Astrocyte of the spinal cord (primary cell): ENCODE data around the gene HOXA6.

ENCODE experiments used
- DNase-seq: peaks from one replicate; pipeline ENCODE4 v3.0.0; 2011; ENCODE audit warnings: low read depth, low spot score
- H3K4me3 ChIP-seq: 2 replicates; pipeline ENCODE4 v1.5.1; 2011; ENCODE audit warnings: low read depth, mild to moderate bottlenecking, low read length, moderate library complexity
- CTCF ChIP-seq: IDR thresholded peaks from 2 replicates; pipeline ENCODE4 v1.5.1; 2012; ENCODE audit warnings: low read depth, mild to moderate bottlenecking, low read length, inconsistent platforms
- in situ Hi-C: cut with HindIII; loops from 2 replicates; pipeline ENCODE4 v1.10.0; 2017; ENCODE audit warnings: low sequenced_read_pairs

HOXA6 gene

DNA sequence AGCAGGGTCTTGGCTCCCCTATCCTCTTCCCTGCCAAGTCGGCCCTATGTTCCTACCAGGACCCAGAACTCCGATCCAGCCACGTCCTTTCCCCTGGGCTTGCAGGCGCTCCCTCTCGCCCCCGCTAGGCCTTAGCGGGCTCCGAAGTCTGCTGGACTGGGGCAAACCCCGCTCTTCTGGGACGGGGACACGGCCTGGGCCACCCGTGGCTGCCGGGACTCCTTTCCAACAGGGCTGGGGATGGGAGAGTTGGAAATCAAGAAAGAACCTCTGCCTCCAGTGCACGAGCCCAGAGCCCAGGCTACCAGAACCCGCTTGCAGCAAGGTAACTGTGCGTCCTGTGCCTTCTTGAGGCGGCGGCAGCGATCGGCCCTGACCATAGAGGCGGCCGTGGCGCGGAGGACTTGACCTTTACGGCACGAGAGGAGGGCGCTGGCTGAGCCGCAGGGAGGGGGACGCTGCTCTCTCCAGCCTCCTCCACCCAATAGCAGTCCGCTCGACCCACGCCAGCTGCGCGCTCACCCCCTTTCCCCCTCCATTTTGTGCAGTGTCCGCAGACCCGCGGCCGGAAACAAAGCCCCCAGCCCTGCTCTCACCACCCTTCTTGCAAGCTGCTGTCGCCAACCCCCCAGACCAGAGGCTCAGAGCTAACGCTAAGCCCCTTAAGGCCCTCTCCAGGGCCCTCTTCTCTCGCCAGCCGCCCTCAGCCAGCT, 44.4 kb upstream of the HOXA6 start:
- H3K4me3 ChIP-seq: no peak overlapping the region
- no peak for TF ChIP-seq CTCF
- DNase-seq: no peak
- in situ Hi-C loops: no loop called here

GRCh38 chr7:27191161-27191731, 43.7 kb upstream of the HOXA6 start:
- no peak for DNase-seq
- in situ Hi-C loops: no loop called here
- no peak for TF ChIP-seq CTCF
- no peak overlapping the region for H3K4me3 ChIP-seq

GRCh38 chr7:27189997-27190748, 42.6 kb upstream of the HOXA6 start:
- TF ChIP-seq CTCF: no peak
- no peak overlapping the region for H3K4me3 ChIP-seq
- in situ Hi-C loops: no loop called here
- no peak for DNase-seq

- no peak overlapping the region for H3K4me3 ChIP-seq
- no peak for TF ChIP-seq CTCF
- in situ Hi-C loops: no loop called here
- no peak for DNase-seq
Observed at GRCh38 chr7:27189295-27189996, 41.9 kb upstream of the HOXA6 start.

DNA sequence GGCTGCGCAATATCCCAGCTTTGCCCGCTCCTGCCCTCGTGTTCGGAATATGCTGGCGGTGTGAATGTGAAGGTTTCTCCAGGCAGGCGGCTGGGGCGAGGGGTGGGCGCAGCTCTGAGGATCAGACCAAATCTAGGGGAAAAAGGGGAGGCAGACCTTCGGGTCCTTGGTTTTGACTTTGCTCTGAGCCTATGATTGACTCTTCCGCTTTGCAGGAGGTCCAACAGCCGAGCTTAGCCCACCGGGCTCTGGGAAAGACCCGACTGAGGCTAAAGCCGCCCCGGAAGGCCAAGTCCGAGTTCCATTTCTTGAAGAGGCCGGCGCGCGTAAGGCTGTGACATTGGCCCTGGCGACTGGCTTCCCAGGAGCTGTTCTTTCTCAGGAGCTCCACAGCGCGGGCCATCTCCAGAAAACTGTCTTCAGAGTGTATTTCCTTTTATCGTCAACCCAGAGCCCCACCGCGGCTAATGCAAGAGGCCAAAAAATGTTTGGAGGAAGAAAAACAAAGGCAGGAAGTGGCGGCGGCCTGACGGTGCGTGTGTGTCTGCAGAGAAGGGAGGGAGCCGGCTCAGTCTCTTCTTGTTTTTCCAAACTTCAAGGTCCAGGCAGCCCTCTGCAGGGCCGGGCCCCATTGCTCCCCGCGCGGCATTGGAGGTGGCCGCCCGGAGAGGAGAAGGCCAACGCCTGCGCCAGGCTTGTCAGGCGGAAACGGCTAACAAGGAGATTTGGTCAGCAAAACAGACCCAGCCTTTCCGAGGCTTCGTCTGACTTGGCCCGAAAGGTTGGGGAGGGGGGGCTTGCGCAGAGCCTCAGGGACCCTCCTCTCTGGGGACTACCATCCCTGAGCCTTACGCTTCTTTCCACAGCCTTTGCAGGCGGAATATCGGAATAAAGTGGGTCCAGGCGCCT, 41.1 kb upstream of the HOXA6 start:
- no peak overlapping the region for H3K4me3 ChIP-seq
- TF ChIP-seq CTCF: no peak
- in situ Hi-C loops: no loop called here
- DNase-seq: no peak
